ENCODE data around the gene NUDT22.

Gene NUDT22

DNA sequence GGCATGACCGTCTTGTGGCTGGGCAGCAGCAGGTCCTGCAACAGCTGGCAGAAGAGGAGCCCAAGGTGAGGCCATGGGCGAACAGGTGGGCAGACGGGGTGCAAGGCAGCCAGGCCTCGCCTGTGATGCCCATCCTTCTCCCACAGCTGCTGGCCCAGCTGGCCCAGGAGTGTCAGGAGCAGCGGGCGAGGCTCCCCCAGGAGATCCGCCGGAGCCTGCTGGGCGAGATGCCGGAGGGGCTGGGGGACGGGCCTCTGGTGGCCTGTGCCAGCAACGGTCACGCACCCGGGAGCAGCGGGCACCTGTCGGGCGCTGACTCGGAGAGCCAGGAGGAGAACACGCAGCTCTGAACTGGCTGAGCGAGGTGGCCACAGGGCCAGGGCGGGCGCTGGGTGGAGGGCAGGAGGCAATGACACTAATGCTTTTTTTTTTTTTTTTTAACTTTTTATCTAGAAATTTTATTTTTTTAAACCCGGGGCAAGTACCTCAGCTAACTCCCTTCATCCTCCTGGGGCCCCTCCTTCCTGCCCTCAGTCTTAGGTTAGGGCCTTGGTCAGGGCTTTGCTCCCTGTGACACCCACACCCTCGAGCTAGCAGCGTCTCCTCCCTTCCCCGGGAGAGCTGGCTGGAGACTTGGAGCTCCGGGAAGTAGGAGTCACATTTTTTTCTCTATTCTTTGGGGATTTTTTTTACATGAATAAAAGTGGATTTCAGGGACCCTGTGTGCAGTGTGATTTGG, 41.3 kb downstream of the NUDT22 start:
- no peak for DNase-seq (ENCODE audit: low spot score)
- ChIA-PET CTCF (interaction anchor here (1.0 to 3.6 kb wide), 5 partner anchors 9 to 63 kb away, joined by 3 to 18 read pairs (median 5); partner anchors contain the start of genes CATSPERZ and PLCB3), POLR2A (ENCODE audit: low non-redundant PET) (interaction anchor here (0.7 to 1.6 kb wide), 3 partner anchors 10 to 23 kb away, joined by 4 to 7 read pairs (median 6); no protein-coding TSS in a partner anchor)
- TF ChIP-seq, protein P1, sequence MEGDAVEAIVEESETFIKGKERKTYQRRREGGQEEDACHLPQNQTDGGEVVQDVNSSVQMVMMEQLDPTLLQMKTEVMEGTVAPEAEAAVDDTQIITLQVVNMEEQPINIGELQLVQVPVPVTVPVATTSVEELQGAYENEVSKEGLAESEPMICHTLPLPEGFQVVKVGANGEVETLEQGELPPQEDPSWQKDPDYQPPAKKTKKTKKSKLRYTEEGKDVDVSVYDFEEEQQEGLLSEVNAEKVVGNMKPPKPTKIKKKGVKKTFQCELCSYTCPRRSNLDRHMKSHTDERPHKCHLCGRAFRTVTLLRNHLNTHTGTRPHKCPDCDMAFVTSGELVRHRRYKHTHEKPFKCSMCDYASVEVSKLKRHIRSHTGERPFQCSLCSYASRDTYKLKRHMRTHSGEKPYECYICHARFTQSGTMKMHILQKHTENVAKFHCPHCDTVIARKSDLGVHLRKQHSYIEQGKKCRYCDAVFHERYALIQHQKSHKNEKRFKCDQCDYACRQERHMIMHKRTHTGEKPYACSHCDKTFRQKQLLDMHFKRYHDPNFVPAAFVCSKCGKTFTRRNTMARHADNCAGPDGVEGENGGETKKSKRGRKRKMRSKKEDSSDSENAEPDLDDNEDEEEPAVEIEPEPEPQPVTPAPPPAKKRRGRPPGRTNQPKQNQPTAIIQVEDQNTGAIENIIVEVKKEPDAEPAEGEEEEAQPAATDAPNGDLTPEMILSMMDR (conservative IDR thresholded peaks at IDR 0.05; ENCODE audit: low read depth), result no peak
- H3K27ac ChIP-seq, result peak overlapping the region; percentile 99

DNA sequence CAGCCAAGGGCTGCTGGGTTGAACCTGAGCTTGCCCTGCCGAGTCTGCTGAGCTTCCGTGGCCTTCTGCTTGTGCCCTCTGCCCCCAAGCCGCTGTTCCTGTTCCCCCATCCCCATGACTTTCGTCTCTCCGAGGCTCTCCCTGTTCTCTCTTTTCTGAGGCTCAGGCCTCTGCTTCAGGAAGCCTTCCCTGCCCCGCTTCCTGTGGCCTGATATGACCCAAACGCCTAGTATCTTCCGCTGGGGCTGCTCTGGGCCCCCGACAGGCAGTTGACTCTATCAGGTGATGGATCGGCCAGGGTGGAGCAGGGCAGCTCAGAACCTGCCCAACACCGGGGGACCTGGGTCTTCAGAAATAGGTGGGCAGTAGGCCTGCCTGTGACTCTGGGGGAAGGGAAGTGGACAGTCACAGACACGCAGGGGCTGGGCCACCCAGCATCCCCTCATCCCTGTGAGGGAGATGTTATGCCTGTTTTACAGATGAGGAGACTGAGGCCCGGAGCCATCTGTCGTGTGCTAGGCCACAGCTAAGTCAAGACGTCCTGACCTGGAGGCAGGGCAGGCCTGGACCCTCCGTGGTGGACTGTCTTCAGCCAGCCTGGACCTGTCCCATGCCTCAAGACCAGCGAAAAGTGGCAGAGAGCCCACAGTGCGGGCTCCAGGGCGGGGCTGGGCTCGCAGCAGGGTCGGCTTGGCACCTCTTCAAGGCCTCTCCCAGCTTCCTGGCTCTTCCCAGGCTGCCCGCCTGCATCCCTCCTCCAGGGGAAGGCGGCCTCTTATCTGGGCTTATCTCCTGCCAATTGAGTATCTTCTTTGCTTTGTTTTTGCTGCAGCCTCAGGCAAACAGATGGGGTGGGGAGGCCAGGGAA, 42.2 kb downstream of the NUDT22 start:
- peak overlapping the region; percentile 99 for H3K27ac ChIP-seq
- TF ChIP-seq, protein P1 (conservative IDR thresholded peaks at IDR 0.05; ENCODE audit: low read depth), result no peak
- DNase-seq (ENCODE audit: low spot score), result no peak
- POLR2A ChIA-PET (ENCODE audit: low non-redundant PET), result interaction anchor here (0.6 to 1.6 kb wide), 7 partner anchors 9 to 43 kb away, joined by 3 to 7 read pairs (median 4); no protein-coding TSS in a partner anchor
- CTCF ChIA-PET, result interaction anchor here (0.6 to 3.6 kb wide), 8 partner anchors 9 to 1388 kb away, joined by 3 to 18 read pairs (median 4); partner anchors contain the start of genes CATSPERZ, PLCB3 and SLC3A2

DNA sequence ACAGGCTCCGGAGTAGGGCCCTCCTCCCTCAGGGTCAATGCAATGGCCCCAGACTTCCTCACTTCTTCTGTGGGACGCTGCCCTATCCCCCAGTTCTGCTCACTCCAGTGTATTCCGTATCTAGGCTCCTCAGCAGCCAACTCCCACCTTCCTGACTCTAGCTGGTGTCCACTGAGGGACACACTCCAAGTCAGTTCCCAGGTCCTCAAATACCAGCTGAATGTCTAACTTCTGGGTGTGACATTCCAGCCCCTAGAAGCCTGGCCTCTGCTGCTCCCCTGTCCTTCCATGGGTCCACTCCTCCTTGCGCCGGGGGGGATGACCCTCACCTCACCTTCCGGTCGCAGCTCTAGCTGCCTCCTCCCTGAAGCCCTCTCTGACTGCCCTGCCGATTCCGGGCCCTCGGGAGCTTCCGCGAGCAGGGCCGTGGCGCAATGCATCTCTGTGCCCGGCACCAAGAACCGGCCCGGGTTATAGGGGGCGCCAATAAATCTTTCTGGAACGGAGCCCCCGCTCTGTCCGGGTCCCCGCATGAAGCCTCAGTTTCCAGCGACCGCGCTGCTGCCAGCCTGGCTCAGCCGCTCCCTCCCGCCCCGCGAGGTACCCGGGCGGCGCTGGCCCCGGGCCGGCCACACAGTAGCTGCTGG, 42.9 kb downstream of the NUDT22 start:
- CTCF ChIA-PET, result interaction anchor here (0.6 to 3.6 kb wide), 5 partner anchors 10 to 257 kb away, joined by 3 to 18 read pairs (median 3); partner anchors contain the start of genes CATSPERZ and PLCB3
- peak overlapping the region; percentile 99 for H3K27ac ChIP-seq
- TF ChIP-seq, protein P1 (conservative IDR thresholded peaks at IDR 0.05; ENCODE audit: low read depth), result no peak
- DNase-seq (ENCODE audit: low spot score), result no peak
- POLR2A ChIA-PET (ENCODE audit: low non-redundant PET), result interaction anchor here (0.6 to 1.6 kb wide), 5 partner anchors 16 to 43 kb away, joined by 3 to 7 read pairs (median 4); no protein-coding TSS in a partner anchor

DNA sequence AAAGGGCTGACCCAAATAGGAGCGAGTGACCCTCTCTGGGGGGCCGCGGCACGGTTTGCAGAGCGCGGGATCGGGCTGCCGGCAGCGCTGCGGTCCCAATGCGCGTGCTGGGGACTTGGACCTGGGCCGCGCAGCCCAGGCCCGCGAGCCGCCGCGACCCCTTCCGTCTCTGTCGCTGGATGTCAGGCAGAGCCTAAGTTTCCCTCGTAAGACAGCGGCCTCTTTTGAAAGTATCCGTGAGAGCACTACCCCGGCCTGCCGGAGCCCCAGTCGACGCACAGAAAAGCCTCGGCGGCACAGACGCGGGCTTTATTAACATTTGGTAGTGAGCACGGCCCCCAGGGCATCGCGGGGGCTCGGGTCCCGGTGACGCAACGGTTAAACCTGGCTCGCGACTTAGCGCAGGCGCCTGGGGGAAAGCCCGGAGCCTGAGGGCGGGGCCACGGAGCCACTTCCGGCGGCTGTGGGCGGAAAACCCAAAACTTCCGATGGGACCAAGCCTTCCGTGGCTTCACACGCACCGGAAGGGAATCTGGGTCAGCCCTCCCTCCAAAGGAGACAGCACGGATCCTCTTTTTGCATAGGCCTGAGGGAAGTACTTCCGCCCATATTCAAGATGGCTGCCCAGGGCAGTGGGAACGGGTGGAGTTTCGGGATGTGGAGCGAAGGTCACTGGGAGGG, 43.6 kb downstream of the NUDT22 start:
- ChIA-PET POLR2A (ENCODE audit: low non-redundant PET) (interaction anchor here (0.6 to 1.4 kb wide), 2 partner anchors 17 to 24 kb away, joined by 4 to 7 read pairs; no protein-coding TSS in a partner anchor), CTCF (interaction anchor here (0.6 to 3.6 kb wide), 4 partner anchors 12 to 35 kb away, joined by 4 to 18 read pairs (median 6); partner anchors contain the start of genes CATSPERZ and PLCB3)
- peak overlapping the region; percentile 99 for H3K27ac ChIP-seq
- TF ChIP-seq, protein P1 (conservative IDR thresholded peaks at IDR 0.05; ENCODE audit: low read depth), result no peak
- DNase-seq (ENCODE audit: low spot score), result peak; percentile 91

DNA sequence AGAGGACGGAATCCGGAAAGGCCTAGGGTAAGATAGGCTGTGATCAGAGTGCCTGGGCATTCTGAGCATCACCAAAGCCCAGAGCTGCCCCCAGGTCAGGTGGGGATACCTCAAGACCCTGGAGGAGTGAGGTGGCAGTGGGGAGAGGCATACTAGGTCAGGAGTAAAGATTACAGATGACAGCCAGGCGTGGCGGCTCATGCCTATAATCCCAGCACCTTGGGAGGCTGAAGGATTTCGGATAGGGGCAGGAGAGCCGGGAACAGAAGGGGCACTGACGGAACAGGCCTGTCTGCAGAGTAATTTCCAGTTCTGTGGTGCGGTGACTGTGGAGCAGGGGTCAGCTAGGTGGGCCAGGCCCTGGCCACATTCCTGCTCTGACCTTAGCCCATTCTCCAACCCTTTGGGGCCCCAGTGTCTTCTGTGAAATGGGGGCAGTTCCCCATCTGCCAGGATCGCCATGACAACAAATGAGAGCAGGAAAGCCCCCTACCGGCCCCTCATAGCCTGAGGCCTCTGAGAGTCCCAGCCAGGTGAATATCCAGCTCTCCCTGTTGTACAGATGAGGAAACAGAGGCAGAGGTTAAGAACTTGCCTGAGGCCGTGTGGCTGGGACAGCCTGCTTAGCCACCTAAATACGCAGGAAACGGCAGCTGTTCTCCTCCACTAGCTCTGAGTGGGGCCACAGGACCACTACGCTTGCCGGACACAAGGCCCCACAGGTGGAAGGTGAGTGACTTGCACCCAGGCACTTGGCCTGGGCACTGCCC, 49.1 kb downstream of the NUDT22 start:
- TF ChIP-seq, protein P1 (conservative IDR thresholded peaks at IDR 0.05; ENCODE audit: low read depth), result no peak
- H3K27ac ChIP-seq, result peak overlapping the region; percentile 98
- CTCF ChIA-PET, result interaction anchor here (0.5 to 1.3 kb wide), 3 partner anchors 12 to 30 kb away, joined by 3 to 6 read pairs (median 4); no protein-coding TSS in a partner anchor
- POLR2A ChIA-PET (ENCODE audit: low non-redundant PET), result interaction anchor here (0.5 to 2.0 kb wide), 3 partner anchors 12 to 60 kb away, joined by 5 to 6 read pairs (median 5); no protein-coding TSS in a partner anchor
- no peak for DNase-seq (ENCODE audit: low spot score)
